CD14-positive monocyte (primary cell): Measurements from ENCODE around the gene COL15A1. TPM values are rescaled to one million over a fixed set of nuclear protein-coding genes. Genes with fewer than 3 reads are reported as not detected.

Source experiments
- DNase-seq, 3 donors: peaks; one replicate each; pipeline ENCODE4 v3.0.0-alpha.2; 2011 to 2022
- H2AFZ ChIP-seq: 2 replicates; pipeline ENCODE4 v1.6.0; 2012; ENCODE audit warnings: mild to moderate bottlenecking, low read depth, low read length, inconsistent platforms; ENCODE audit not compliant: insufficient read depth, poor library complexity, severe bottlenecking
- H3K27ac ChIP-seq, 2 donors: 1 replicate in 1 of 2; 2 replicates in 1 of 2; pipeline ENCODE4 v1.5.1; 2012 to 2013; ENCODE audit warnings: low read length in 2 of 2, control low read depth in 1 of 2, inconsistent platforms in 1 of 2, low read depth in 1 of 2, mild to moderate bottlenecking in 1 of 2
- H3K27me3 ChIP-seq, 2 donors: one replicate each; pipeline versions ENCODE4 v1.6.0 to v1.6.1; 2011 to 2013; ENCODE audit warnings: low read length in 2 of 2; ENCODE audit not compliant: control insufficient read depth in 2 of 2, insufficient read depth in 2 of 2
- H3K36me3 ChIP-seq, 2 donors: replicated peaks in 1 of 2; 1 replicate in 1 of 2; 2 replicates in 1 of 2; pipeline versions ENCODE4 v1.5.1 to v1.6.1; 2012 to 2013; ENCODE audit warnings: low read length in 2 of 2, control low read depth in 1 of 2, inconsistent platforms in 1 of 2, mild to moderate bottlenecking in 1 of 2; ENCODE audit not compliant: insufficient read depth in 2 of 2, control insufficient read depth in 1 of 2
- H3K4me1 ChIP-seq, 2 donors: 1 replicate in 1 of 2; 2 replicates in 1 of 2; pipeline versions ENCODE4 v1.5.1 to v1.6.1; 2012 to 2013; ENCODE audit warnings: low read length in 2 of 2, control low read depth in 1 of 2, inconsistent platforms in 1 of 2, mild to moderate bottlenecking in 1 of 2, moderate library complexity in 1 of 2; ENCODE audit not compliant: insufficient read depth in 2 of 2, control insufficient read depth in 1 of 2
- H3K4me2 ChIP-seq: replicated peaks from 2 replicates; pipeline ENCODE3; 2012; ENCODE audit warnings: low read length, moderate library complexity, mild to moderate bottlenecking; ENCODE audit not compliant: poor library complexity, severe bottlenecking; ENCODE audit errors: extremely low read depth
- H3K4me3 ChIP-seq, 3 experiments: fragments of 200-600 bp in 1 of 3; sonication (generic) in 1 of 3; replicated peaks in 1 of 3; 1 replicate in 2 of 3; 2 replicates in 1 of 3; pipeline ENCODE4 v1.5.1; 2011 to 2013; ENCODE audit warnings: low read length in 3 of 3, mild to moderate bottlenecking in 3 of 3, control low read depth in 2 of 3, low read depth in 2 of 3, inconsistent platforms in 1 of 3, moderate library complexity in 1 of 3
- H3K79me2 ChIP-seq: 2 replicates; pipeline ENCODE4 v1.6.0; 2012; ENCODE audit warnings: mild to moderate bottlenecking, control low read depth, inconsistent platforms, low read length, moderate library complexity; ENCODE audit not compliant: insufficient read depth
- H3K9ac ChIP-seq: 2 replicates; pipeline ENCODE4 v1.6.0; 2017; ENCODE audit warnings: low read length, mild to moderate bottlenecking; ENCODE audit not compliant: insufficient read depth, poor library complexity, severe bottlenecking
- H3K9me3 ChIP-seq, 2 donors: replicated peaks in 1 of 2; 1 replicate in 1 of 2; 2 replicates in 1 of 2; pipeline versions ENCODE4 v1.5.1 to v1.6.1; 2012 to 2013; ENCODE audit warnings: low read length in 2 of 2, control low read depth in 1 of 2; ENCODE audit not compliant: control insufficient read depth in 1 of 2, insufficient read depth in 1 of 2
- H4K20me1 ChIP-seq: 2 replicates; pipeline ENCODE4 v1.6.0; 2012; ENCODE audit warnings: mild to moderate bottlenecking, low read length, control low read depth, moderate library complexity; ENCODE audit not compliant: insufficient read depth
- H3K27ac Mint-ChIP-seq, 7 donors: one replicate each; pipeline ENCODE4 v1.8.0; 2020; ENCODE audit warnings: mild to moderate bottlenecking in 7 of 7, mixed read lengths in 7 of 7, moderate library complexity in 6 of 7, inconsistent platforms in 2 of 7
- H3K27me3 Mint-ChIP-seq, 3 donors: one replicate each; pipeline ENCODE4 v1.8.0; 2021 to 2022; ENCODE audit warnings: low read depth in 3 of 3, mild to moderate bottlenecking in 3 of 3, mixed read lengths in 3 of 3, moderate library complexity in 3 of 3, inconsistent platforms in 1 of 3
- H3K36me3 Mint-ChIP-seq, 2 donors: one replicate each; pipeline ENCODE4 v1.8.0; 2020; ENCODE audit warnings: mixed read lengths in 2 of 2, inconsistent platforms in 1 of 2, mild to moderate bottlenecking in 1 of 2
- H3K4me1 Mint-ChIP-seq: one replicate; pipeline ENCODE4 v1.8.0; 2020; ENCODE audit warnings: mild to moderate bottlenecking, mixed read lengths
- H3K4me3 Mint-ChIP-seq, 2 donors: one replicate each; pipeline ENCODE4 v1.8.0; 2020; ENCODE audit warnings: mild to moderate bottlenecking in 2 of 2, mixed read lengths in 2 of 2, moderate library complexity in 1 of 2
- H3K9me3 Mint-ChIP-seq, 7 donors: one replicate each; pipeline ENCODE4 v1.8.0; 2020 to 2022; ENCODE audit warnings: mixed read lengths in 7 of 7, mild to moderate bottlenecking in 6 of 7, moderate library complexity in 6 of 7, inconsistent platforms in 2 of 7
- CTCF ChIP-seq: fragments of 200-600 bp; IDR thresholded peaks from one replicate; pipeline ENCODE4 v1.8.0; 2022; ENCODE audit warnings: antibody characterized with exemption, mild to moderate bottlenecking
- WGBS: methylation state at CpG from one replicate; pipeline ENCODE4 v1.1.5; 2013; ENCODE audit warnings: missing lambda C conversion rate; ENCODE audit not compliant: insufficient coverage; 5-methylcytosine and 5-hydroxymethylcytosine counted together
- intact Hi-C, 2 donors: fragments of 100-400 bp; cut with micrococcal nuclease; formaldehyde crosslinking; loops; one replicate each; pipeline versions ENCODE4 v1.15.0 to v1.15.1; 2023
- polyA plus RNA-seq, 3 donors: library from polyadenylated mRNA; depleted of rRNA in 1 of 3; unstranded in 2 of 3; stranded (reverse) in 1 of 3; fragments of 300-500 nt in 2 of 3; fragments of >200 nt in 1 of 3; fragmentation: Illumina TruSeq in 2 of 3; gene quantifications; 1 replicate in 2 of 3; 2 replicates in 1 of 3; pipeline ENCODE4 v1.2.3, GENCODE V29; 2012 to 2021

COL15A1 gene
- polyA plus RNA-seq, 3 donors: 0.03 to 0.14 (median 0.11) TPM

- H3K9me3 Mint-ChIP-seq: peaks cover 0 to 9% (median 0%) of the 10 kb centered on the region in 7 donors
- peaks cover 47 to 64% of the 10 kb centered on the region in 2 donors for H3K27me3 ChIP-seq
- H3K27ac ChIP-seq: no peak overlapping the region
Observed at GRCh38 chr9:98942906-98943681, 613 bp upstream of the COL15A1 start.

More at GRCh38 chr9:98942906-98943681, 613 bp upstream of the COL15A1 start:
- Mint-ChIP-seq H3K4me1 (peaks cover 18% of the 10 kb centered on the region), H3K27ac (no peak overlapping the region), H3K36me3 (no peaks in the 10 kb centered on the region), H3K4me3 (peak overlapping the region; percentile 47 to 79), H3K27me3 (peaks cover 51 to 73% (median 66%) of the 10 kb centered on the region in 3 donors)
- intact Hi-C loops: no loop called here
- Histone ChIP-seq H3K4me3 (peak overlapping the region in 1 of 3 experiments; percentile 43), H3K79me2 (no peaks in the 10 kb centered on the region), H3K4me2 (peak overlapping the region; percentile 58), H3K9me3 (peaks cover 0 to 9% of the 10 kb centered on the region in 2 donors), H4K20me1 (no peaks in the 10 kb centered on the region), H3K36me3 (no peaks in the 10 kb centered on the region), H3K9ac (no peak overlapping the region), H3K4me1 (peaks cover 8 to 15% of the 10 kb centered on the region in 2 donors), H2AFZ (no peak overlapping the region)
- no peak for TF ChIP-seq CTCF
- DNase-seq: no peak
- 61% methylated on average over 13 of the region's 15 CpGs for WGBS
